Activated T-cell treated with anti-CD3 and anti-CD28 coated beads for 24 hours (primary cell): ENCODE results near the gene EHD2.
A peak's percentile ranks its signal among the peaks of the same experiment; 100 is the strongest.
"Not testable (repeated sequence)": the region's sequence is repeated elsewhere in the genome, so short reads cannot be mapped to it uniquely, and the experiment has no call there.

Experiments
- DNase-seq: peaks from one replicate; pipeline ENCODE4 v3.0.0-alpha.2; 2020; ENCODE audit warnings: low read depth

EHD2 gene

GRCh38 chr19:47769534-47769933, 56.3 kb downstream of the EHD2 start:
- no peak for DNase-seq

DNA sequence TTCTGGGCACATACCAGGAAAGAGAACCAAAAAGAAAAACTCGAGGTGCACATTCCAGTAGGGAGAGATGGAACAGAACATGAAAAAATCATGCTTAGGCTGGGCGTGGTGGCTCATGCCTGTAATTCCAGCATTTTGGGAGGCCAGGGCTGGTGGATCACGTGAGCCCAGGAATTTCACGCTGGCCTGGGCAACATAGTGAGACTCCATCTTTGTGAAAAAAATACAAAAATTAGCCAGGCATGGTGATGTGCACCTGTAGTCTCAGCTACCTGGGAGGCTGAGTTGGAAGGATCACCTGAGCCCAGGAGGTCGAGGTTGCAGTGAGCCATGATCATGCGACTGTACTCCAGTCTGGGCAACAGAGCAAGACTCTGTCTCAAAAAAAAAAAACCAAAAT, 58.1 kb downstream of the EHD2 start:
- DNase-seq = not testable (repeated sequence)

- no peak for DNase-seq
Observed at GRCh38 chr19:47776568-47776967, 63.3 kb downstream of the EHD2 start.

DNA sequence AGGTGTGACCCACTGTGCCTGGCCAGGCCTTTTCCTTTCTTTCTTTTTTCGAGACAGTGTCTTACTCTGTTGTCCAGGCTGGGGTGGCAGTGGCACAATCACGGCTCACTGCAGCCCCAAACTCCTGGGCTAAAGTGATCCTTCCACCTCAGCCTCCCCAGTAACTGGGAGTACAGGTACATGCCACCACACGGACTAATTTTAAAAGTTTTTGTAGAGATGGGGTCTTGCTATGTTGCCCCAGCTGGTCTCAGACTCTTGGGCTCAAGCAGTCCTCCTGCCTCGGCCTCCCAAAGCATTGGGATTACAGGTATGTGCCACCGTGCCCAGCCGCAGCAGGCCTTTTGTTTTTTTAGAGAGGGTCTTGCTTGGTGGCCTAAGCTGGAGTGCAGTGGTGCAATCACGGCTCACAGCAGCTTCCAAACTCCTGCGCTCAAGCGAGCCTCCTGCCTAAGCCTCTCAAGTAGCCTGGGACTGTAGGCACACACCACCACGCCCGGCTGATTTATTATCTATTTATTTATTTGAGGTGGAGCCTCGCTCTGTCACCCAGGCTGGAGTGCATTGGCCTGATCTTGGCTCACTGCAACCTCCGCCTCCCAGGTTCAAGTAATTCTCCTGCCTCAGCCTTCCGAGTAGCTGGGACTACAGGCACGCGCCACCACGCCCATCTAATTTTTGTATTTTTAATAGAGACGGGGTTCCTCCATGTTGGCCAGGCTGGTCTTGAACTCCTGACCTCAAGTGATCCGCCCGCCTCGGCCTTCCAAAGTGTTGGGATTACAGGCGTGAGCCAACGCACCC, 64.2 kb downstream of the EHD2 start:
- not testable (repeated sequence) for DNase-seq

GRCh38 chr19:47778049-47778953, 65.1 kb downstream of the EHD2 start, which contains the start of gene SELENOW:
TSS of gene SELENOW (plus strand) at chr19:47778703. CDS start at chr19:47778786, 83 bp downstream.
- DNase-seq = peak; percentile 68

DNA sequence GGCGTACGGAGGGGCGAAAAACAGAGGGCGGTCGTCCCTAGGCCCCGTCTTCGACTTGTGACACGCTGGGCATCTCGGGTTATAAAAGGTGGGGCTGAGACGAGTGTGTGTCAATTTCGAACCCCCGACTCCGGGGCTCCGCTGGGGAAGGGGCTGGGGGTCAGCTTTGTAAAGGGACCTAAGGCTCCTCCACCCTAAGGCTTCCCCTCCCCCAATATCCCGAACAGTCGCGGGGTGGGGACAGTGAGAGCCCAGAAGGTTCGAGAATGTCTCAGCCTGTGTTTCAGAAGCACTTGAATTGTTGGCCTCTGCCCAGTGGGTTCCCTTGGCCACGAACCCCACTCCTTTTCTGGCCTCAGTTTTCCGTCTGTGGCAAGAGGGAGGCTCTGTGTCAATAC, 65.7 kb downstream of the EHD2 start:
- no peak for DNase-seq

DNA sequence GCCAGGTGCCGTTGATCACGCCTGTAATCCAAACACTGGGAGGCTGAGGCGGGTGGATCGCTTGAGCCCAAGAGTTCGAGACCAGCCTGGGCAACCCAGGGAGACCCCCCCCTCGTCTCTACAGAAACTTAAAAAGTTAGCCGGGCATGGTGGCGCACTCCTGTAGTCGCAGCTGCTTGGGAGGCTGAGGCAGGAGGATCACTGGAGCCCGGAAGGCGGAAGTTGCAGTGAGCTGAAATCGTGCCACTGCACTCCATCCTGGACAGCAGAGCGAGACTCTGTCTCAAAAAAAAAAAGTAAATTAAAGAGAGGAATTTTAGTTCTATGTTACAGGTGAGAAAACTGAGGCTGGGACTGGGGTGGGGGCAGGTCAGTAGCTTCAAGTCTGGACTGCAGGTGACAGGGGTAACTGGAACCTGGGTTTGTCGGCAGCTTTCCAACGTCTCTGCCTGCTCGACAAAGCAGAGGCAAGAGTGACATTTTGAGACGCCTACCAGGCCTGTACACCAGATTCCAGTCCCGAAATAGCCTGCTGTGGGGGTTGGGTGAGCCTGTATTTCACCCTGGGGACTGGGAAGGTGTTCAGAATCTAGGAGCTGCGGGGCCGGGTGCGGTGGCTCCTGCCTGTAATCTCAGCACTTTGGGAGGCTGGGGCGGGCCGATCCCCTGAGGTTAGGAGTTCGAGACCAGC, 66.4 kb downstream of the EHD2 start:
- DNase-seq = no peak

DNA sequence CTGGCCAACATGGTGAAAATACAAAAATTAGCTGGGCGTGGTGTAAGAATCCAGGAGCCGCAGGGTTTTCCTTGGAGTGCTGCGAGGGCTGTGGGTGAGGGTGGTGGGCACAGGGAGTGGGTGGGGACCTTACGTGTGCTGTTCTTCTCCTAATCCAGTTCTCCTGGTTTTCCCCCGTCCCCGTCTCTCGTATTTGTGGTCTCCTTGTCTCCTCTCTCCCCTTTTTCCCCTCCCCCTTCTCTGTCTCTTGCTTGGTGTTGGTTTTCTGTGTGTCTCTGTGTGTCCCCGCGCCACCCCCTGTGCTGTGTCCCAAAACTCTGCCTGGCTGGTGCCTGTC, 67.0 kb downstream of the EHD2 start:
- no peak for DNase-seq

DNA sequence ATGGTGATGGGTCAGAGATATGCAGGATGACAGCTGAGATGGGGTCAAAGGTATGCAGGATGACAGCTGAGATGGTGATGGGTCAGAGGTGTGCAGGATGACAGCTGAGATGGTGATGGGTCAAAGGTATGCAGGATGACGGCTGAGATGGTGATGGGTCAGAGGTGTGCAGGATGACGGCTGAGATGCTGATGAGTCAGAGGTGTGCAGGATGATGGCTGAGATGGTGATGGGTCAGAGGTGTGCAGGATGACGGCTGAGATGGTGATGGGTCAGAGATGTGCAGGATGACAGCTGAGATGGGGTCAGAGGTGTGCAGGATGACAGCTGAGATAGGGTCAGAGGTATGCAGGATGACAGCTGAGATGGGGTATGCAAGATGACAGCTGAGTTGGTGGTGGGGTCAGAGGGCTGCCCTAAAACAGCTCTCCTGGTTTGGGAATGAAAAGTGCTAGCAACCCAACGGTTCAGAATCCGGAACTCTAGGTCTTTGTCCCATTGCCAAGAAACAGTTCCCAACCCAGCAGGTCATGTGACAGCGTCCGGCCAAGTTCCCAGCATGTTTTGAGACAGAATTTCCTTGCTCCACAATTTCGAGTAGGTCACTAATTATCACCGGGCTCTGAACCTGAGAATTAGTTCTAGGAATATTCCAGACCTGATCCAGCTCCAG, 68.5 kb downstream of the EHD2 start:
- no peak for DNase-seq

DNA sequence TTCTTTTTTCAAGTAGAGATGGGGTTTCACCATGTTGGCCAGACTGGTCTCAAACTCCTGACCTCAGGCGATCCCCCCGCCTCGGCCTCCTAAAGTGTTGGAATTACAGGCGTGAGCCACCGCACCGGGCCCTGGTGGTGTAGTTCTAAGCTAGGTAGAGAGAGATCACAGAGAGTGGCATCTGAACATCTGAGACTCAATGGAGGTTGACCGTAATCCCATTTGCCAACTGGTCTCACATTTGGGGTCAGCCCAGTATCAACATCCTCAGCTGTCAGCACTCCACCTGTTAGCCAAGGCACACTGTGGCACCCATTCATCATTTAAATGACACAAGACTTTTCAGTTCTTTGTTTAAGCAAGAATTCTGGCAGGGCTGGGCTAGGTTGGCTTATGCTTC, 73.3 kb downstream of the EHD2 start:
- no peak for DNase-seq

DNA sequence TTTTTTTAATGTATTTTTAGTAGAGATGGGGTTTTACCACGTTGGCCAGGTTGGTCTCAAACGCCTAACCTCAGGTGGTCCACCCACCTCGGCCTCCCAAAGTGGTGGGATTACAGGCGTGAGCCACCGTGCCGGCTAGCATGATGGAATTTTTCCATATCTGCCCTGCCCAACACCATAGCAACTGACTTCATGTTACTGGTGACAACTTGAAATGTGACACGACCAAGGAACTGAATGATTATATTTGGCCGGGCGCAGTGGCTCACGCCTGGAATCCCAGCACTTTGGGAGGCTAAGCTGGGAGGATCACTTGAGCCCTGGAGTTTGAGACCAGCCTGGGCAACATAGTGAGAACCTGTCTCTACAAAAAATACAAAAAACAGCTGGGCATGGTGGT, 74.1 kb downstream of the EHD2 start:
- not testable (repeated sequence) for DNase-seq

GRCh38 chr19:47789811-47790210, 76.6 kb downstream of the EHD2 start:
- not testable (repeated sequence) for DNase-seq

DNA sequence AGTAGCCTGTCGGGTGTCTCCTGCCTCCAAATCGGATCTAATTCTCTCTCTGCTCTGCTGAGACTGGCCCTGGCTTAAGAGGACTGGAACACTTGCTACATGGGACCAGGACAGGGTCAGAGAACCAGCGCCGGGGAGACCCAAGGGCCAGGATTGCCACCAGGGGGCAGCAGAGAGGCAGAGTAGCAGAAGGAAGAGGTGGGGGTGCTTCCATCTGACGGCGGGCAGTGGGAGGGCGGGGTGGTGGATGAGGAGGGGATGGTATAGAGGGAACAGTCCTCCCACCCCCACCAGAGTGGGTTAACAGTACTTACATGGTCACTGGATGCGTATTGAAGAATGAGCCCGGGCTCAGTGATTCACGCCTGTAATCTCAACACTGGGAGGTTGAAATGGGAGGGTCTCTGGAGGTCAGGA, 77.2 kb downstream of the EHD2 start:
- peak; percentile 77 for DNase-seq

GRCh38 chr19:47792616-47793015, 79.4 kb downstream of the EHD2 start:
- no peak for DNase-seq
